NOMO-1 (cell line): Measurements from ENCODE around the gene LRP11.
"Not testable (repeated sequence)": the region's sequence is repeated elsewhere in the genome, so short reads cannot be mapped to it uniquely, and the experiment has no call there.

Experiments used
- DNase-seq, 2 experiments: peaks; one replicate each; lab custom pipeline; 2025; ENCODE audit not compliant: unreplicated experiment in 2 of 2; lab: John Stamatoyannopoulos, UW

The LRP11 gene

GRCh38 chr6:149863698-149864577, at the start of gene LRP11:
TSS of gene LRP11 (minus strand) at chr6:149864359. CDS start at chr6:149864020, 339 bp downstream.
- DNase-seq: peak; percentile 64 to 74

GRCh38 chr6:149913540-149914240, 49.5 kb upstream of the LRP11 start:
- DNase-seq: no peak

- no peak for DNase-seq
These were observed 48.9 kb upstream of the LRP11 start for GRCh38 chr6:149913085-149913484.

- DNase-seq: not testable (repeated sequence)
These were observed 48.5 kb upstream of the LRP11 start for GRCh38 chr6:149912680-149913079.

- no peak for DNase-seq
These were observed 46.6 kb upstream of the LRP11 start for GRCh38 chr6:149910721-149911151.

GRCh38 chr6:149909701-149910470, 45.7 kb upstream of the LRP11 start:
- no peak for DNase-seq

- not testable (repeated sequence) for DNase-seq
These were observed 44.3 kb upstream of the LRP11 start for GRCh38 chr6:149908480-149908879.

- DNase-seq: no peak
These were observed 43.2 kb upstream of the LRP11 start for GRCh38 chr6:149907317-149907716.

GRCh38 chr6:149906405-149906804, 42.2 kb upstream of the LRP11 start:
- no peak for DNase-seq

- DNase-seq: no peak
These were observed 41.8 kb upstream of the LRP11 start for GRCh38 chr6:149905911-149906371.

GRCh38 chr6:149905371-149905910, 41.3 kb upstream of the LRP11 start:
- no peak for DNase-seq

GRCh38 chr6:149904661-149905370, 40.7 kb upstream of the LRP11 start:
- no peak for DNase-seq

GRCh38 chr6:149903938-149904611, 39.9 kb upstream of the LRP11 start:
- DNase-seq: no peak

GRCh38 chr6:149901444-149902140, 37.4 kb upstream of the LRP11 start:
- no peak for DNase-seq

- no peak for DNase-seq
These were observed 36.7 kb upstream of the LRP11 start for GRCh38 chr6:149900620-149901443.

- no peak for DNase-seq
These were observed 35.9 kb upstream of the LRP11 start for GRCh38 chr6:149899926-149900619.

GRCh38 chr6:149899486-149899885, 35.3 kb upstream of the LRP11 start:
- no peak for DNase-seq
